HUES6 (cell line): Measurements from ENCODE around the gene LGI2.
A peak's percentile ranks its signal among the peaks of the same experiment; 100 is the strongest.

Experiments
- H3K27ac ChIP-seq: 2 replicates; pipeline ENCODE4 v1.7.0; 2013; ENCODE audit warnings: low read depth, mild to moderate bottlenecking, low read length, inconsistent platforms
- H3K27me3 ChIP-seq: 2 replicates; pipeline ENCODE4 v1.6.1; 2013; ENCODE audit warnings: low read length; ENCODE audit not compliant: control insufficient read depth, insufficient read depth
- H3K36me3 ChIP-seq: 2 replicates; pipeline ENCODE4 v1.6.1; 2013; ENCODE audit warnings: low read length; ENCODE audit not compliant: control insufficient read depth, insufficient read depth
- H3K4me1 ChIP-seq: 2 replicates; pipeline ENCODE4 v1.6.1; 2013; ENCODE audit warnings: low read length; ENCODE audit not compliant: control insufficient read depth, insufficient read depth
- H3K4me3 ChIP-seq: 2 replicates; pipeline ENCODE4 v1.5.1; 2013; ENCODE audit warnings: low read depth, low read length
- H3K9ac ChIP-seq: one replicate; pipeline ENCODE4 v1.6.1; 2013; ENCODE audit warnings: mild to moderate bottlenecking, low read length
- H3K9me3 ChIP-seq: 2 replicates; pipeline ENCODE4 v1.6.1; 2013; ENCODE audit warnings: low read depth, low read length; ENCODE audit not compliant: control insufficient read depth, insufficient read depth

The LGI2 gene

GRCh38 chr4:24995346-24995919, 35.3 kb downstream of the LGI2 start:
- Histone ChIP-seq H3K9me3 (peaks cover 11% of the 10 kb centered on the region; the same call in 1 of the 2 replicates), H3K27me3 (no peaks in the 10 kb centered on the region), H3K4me3 (no peak overlapping the region), H3K27ac (no peak overlapping the region), H3K9ac (no peak overlapping the region), H3K4me1 (peaks cover 8% of the 10 kb centered on the region), H3K36me3 (no peaks in the 10 kb centered on the region)

GRCh38 chr4:24993551-24994080, 37.1 kb downstream of the LGI2 start:
- Histone ChIP-seq H3K36me3 (no peaks in the 10 kb centered on the region), H3K27me3 (no peaks in the 10 kb centered on the region), H3K9me3 (peaks cover 11% of the 10 kb centered on the region; the same call in 1 of the 2 replicates), H3K27ac (no peak overlapping the region), H3K9ac (no peak overlapping the region), H3K4me1 (peaks cover 8% of the 10 kb centered on the region), H3K4me3 (no peak overlapping the region)

GRCh38 chr4:24992968-24993367, 37.8 kb downstream of the LGI2 start:
- Histone ChIP-seq H3K27ac (no peak overlapping the region), H3K9ac (no peak overlapping the region), H3K4me1 (peaks cover 8% of the 10 kb centered on the region), H3K27me3 (no peaks in the 10 kb centered on the region), H3K9me3 (peaks cover 11% of the 10 kb centered on the region; the same call in 1 of the 2 replicates), H3K36me3 (no peaks in the 10 kb centered on the region), H3K4me3 (no peak overlapping the region)

GRCh38 chr4:24991015-24991414, 39.7 kb downstream of the LGI2 start:
- Histone ChIP-seq H3K9me3 (peaks cover 11% of the 10 kb centered on the region; the same call in 1 of the 2 replicates), H3K9ac (no peak overlapping the region), H3K4me1 (peaks cover 8% of the 10 kb centered on the region), H3K4me3 (no peak overlapping the region), H3K36me3 (no peaks in the 10 kb centered on the region), H3K27me3 (no peaks in the 10 kb centered on the region), H3K27ac (no peak overlapping the region)

- Histone ChIP-seq H3K36me3 (no peaks in the 10 kb centered on the region), H3K9ac (no peak overlapping the region), H3K4me1 (peaks cover 8% of the 10 kb centered on the region)
Observed at GRCh38 chr4:24989327-24989726, 41.4 kb downstream of the LGI2 start.

GRCh38 chr4:24988776-24989175, 42.0 kb downstream of the LGI2 start:
- H3K27ac ChIP-seq, result no peak overlapping the region
- peaks cover 7% of the 10 kb centered on the region; the same call in 1 of the 2 replicates for H3K9me3 ChIP-seq
- H3K4me3 ChIP-seq, result peak overlapping the region; percentile 15; the same call in 1 of the 2 replicates
- no peaks in the 10 kb centered on the region for H3K36me3 ChIP-seq
- no peaks in the 10 kb centered on the region for H3K27me3 ChIP-seq
- H3K4me1 ChIP-seq, result peaks cover 9% of the 10 kb centered on the region
- peak overlapping the region; percentile 35 for H3K9ac ChIP-seq

More at GRCh38 chr4:24989327-24989726, 41.4 kb downstream of the LGI2 start:
- Histone ChIP-seq H3K4me3 (peak overlapping the region; percentile 15; the same call in 1 of the 2 replicates), H3K27me3 (no peaks in the 10 kb centered on the region), H3K9me3 (peaks cover 7% of the 10 kb centered on the region; the same call in 1 of the 2 replicates), H3K27ac (no peak overlapping the region)

GRCh38 chr4:24984602-24985532, 45.9 kb downstream of the LGI2 start:
- H3K4me3 ChIP-seq, result no peak overlapping the region
- no peaks in the 10 kb centered on the region for H3K36me3 ChIP-seq
- no peak overlapping the region for H3K27ac ChIP-seq
- peaks cover 13% of the 10 kb centered on the region for H3K4me1 ChIP-seq
- no peaks in the 10 kb centered on the region for H3K9me3 ChIP-seq
- no peak overlapping the region for H3K9ac ChIP-seq
- no peaks in the 10 kb centered on the region for H3K27me3 ChIP-seq

GRCh38 chr4:24980740-24981139, 50.0 kb downstream of the LGI2 start:
- no peak overlapping the region for H3K27ac ChIP-seq
- peaks cover 6% of the 10 kb centered on the region; the same call in 1 of the 2 replicates for H3K4me1 ChIP-seq
- no peak overlapping the region for H3K4me3 ChIP-seq
- H3K9ac ChIP-seq, result no peak overlapping the region
- no peaks in the 10 kb centered on the region for H3K9me3 ChIP-seq
- H3K27me3 ChIP-seq, result no peaks in the 10 kb centered on the region
- no peaks in the 10 kb centered on the region for H3K36me3 ChIP-seq

- H3K27ac ChIP-seq, result no peak overlapping the region
- peaks cover 6% of the 10 kb centered on the region; the same call in 1 of the 2 replicates for H3K4me1 ChIP-seq
- H3K9ac ChIP-seq, result no peak overlapping the region
- no peaks in the 10 kb centered on the region for H3K36me3 ChIP-seq
- no peaks in the 10 kb centered on the region for H3K27me3 ChIP-seq
- H3K9me3 ChIP-seq, result no peaks in the 10 kb centered on the region
- H3K4me3 ChIP-seq, result no peak overlapping the region
Observed at GRCh38 chr4:24980064-24980690, 50.6 kb downstream of the LGI2 start.

- no peak overlapping the region for H3K9ac ChIP-seq
Observed at GRCh38 chr4:24979554-24979953, 51.2 kb downstream of the LGI2 start.

More at GRCh38 chr4:24979554-24979953, 51.2 kb downstream of the LGI2 start:
- no peaks in the 10 kb centered on the region for H3K36me3 ChIP-seq
- H3K9me3 ChIP-seq, result no peaks in the 10 kb centered on the region
- H3K4me1 ChIP-seq, result peaks cover 6% of the 10 kb centered on the region; the same call in 1 of the 2 replicates
- H3K27ac ChIP-seq, result no peak overlapping the region
- no peak overlapping the region for H3K4me3 ChIP-seq
- H3K27me3 ChIP-seq, result no peaks in the 10 kb centered on the region
